NCI-H446 (cell line): ENCODE data around the gene CDKN2B-AS1.

ENCODE experiments used
- DNase-seq, 2 experiments: peaks; one replicate each; lab custom pipeline; 2025; lab: John Stamatoyannopoulos, UW

CDKN2B-AS1 gene

GRCh38 chr9:22084336-22085035 is 89.9 kb downstream of the CDKN2B-AS1 start:
- no peak for DNase-seq

- no peak for DNase-seq
Observed at GRCh38 chr9:22088053-22088716, 93.6 kb downstream of the CDKN2B-AS1 start.

- DNase-seq, result no peak
Observed at GRCh38 chr9:22088717-22089061, 94.1 kb downstream of the CDKN2B-AS1 start.

GRCh38 chr9:22097707-22098106 is 103.1 kb downstream of the CDKN2B-AS1 start:
- DNase-seq, result no peak

- DNase-seq, result no peak
Observed at GRCh38 chr9:22098643-22099332, 104.2 kb downstream of the CDKN2B-AS1 start.

- DNase-seq, result no peak
Observed at GRCh38 chr9:22100626-22101025, 106.0 kb downstream of the CDKN2B-AS1 start.

- DNase-seq, result no peak
Observed at GRCh38 chr9:22102146-22103053, 107.8 kb downstream of the CDKN2B-AS1 start.

GRCh38 chr9:22103685-22104575 is 109.3 kb downstream of the CDKN2B-AS1 start:
- no peak for DNase-seq

GRCh38 chr9:22105005-22105722 is 110.6 kb downstream of the CDKN2B-AS1 start:
- DNase-seq, result no peak

GRCh38 chr9:22107202-22108045 is 112.8 kb downstream of the CDKN2B-AS1 start:
- no peak for DNase-seq

- no peak for DNase-seq
Observed at GRCh38 chr9:22108581-22109370, 114.2 kb downstream of the CDKN2B-AS1 start.

GRCh38 chr9:22111176-22111953 is 116.8 kb downstream of the CDKN2B-AS1 start:
- no peak for DNase-seq

GRCh38 chr9:22111954-22112247 is 117.3 kb downstream of the CDKN2B-AS1 start:
- DNase-seq, result no peak

- DNase-seq, result no peak
Observed at GRCh38 chr9:22112870-22113821, 118.6 kb downstream of the CDKN2B-AS1 start.

GRCh38 chr9:22114956-22115355 is 120.4 kb downstream of the CDKN2B-AS1 start:
- DNase-seq, result no peak

- DNase-seq, result no peak
Observed at GRCh38 chr9:22116758-22117157, 122.2 kb downstream of the CDKN2B-AS1 start.
